NCI-H146 treated with DMSO at 0.1 percent for 48 hours (cell line): ENCODE results near the gene CGNL1.

Experiments used
- DNase-seq: peaks from one replicate; lab custom pipeline; 2025; ENCODE audit not compliant: unreplicated experiment; lab: John Stamatoyannopoulos, UW

CGNL1 gene

DNA sequence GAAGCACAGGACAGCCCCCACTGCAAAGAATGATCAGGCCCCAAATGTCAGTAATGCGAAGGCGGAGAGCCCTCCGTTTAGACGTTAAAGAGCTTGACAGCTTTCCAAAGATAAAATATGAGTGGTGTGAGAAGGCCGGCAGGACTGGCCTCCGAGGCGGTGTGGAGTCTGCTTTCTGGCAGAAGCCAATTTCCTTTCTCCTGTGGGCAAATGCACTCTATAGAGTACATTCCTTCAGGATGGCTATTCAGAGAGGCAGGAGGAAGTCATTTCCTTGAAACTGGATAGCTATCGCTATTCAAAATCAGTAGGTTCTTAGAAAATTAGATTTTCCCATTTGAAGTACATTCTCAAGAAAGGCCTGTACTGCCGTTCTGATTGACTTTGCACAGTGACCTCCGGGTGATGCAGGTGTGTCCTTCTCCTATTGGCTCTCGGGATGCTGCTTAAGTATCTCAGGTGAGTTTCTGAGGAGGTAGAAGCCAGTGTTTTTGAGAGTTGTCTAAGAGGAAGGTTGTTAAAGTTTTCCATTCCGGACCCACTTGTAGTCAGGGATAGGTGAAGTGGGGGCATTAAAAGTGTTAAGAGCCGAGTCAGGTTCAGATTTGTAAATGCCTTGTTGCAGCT lies 142.6 kb downstream of the CGNL1 start:
- DNase-seq: no peak

DNA sequence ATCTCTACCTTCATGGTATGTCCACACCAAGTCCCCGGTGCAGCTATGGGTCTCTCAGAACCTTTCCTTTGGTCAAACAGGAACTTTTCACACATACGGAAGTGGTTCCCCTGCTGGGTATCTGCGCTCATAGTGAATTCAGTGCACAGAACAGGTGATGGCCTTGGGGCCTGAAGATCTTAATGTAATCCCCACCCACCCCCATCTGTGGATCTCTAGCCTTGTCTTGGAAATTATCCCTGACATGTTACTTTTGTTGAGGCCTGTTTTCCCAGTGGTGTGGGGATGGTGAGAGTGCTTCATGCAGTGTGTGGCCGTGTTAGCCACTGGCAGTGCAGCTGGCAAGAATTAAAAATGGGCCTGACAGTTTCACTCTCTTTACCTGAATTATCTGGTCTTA lies 143.5 kb downstream of the CGNL1 start:
- no peak for DNase-seq

DNA sequence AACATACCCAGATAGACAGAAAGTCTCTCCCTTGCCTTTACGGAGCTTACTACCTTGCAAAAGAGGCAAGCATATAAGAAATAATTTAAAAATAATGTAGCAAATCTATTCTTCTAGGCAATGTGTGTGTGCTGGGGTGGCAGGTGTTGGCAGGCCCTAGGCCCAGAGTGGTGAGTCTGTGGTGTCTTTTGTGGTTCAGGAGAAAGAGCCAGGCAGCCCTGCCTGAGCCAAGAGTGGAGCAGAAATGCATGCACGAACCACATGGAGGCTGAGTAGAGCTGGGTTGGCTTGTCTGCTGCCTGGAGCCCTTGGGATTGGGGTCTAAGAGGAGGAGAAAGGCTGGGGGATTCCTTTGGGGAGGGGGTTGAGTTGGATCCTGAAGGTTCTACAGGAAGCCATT lies 145.2 kb downstream of the CGNL1 start:
- DNase-seq: no peak

DNA sequence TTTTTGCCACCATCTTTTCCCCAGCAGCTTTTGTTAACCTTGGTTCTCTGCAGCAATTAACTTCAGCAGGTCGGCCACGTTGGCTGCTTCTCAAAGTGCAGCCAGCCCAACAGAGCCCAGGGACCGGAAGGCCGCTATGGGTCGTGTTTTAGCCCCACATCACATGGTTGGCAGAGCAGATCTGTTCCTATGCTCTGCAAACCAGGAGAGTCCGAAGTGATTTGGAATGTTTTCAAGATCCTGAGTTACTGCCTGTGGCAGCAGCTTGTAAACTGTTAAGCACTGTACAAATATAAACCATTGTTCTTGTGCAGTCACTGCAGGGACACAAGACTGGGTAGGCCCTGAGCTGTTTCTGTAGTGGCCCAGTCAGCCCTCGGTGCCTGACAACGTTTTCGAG lies 145.8 kb downstream of the CGNL1 start:
- DNase-seq: no peak

DNA sequence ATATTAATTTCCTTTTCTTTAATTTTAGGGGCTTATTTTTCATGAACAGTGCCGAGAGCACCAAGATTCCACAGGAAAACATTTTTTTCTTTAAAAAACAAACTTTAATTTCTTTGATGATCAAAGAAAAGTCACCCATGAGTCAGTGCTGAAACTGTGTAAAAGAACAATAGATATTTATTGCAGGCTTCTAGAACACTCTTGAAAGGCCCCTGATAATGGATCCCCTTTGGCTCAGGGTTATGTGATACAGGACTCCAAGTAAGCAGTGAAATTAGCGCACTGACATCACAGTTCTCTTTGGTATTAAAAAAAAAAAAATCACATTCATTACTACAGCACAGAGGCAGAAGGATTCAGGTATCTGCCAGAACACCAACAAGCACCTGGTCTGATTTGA lies 149.3 kb downstream of the CGNL1 start:
- DNase-seq: no peak

DNA sequence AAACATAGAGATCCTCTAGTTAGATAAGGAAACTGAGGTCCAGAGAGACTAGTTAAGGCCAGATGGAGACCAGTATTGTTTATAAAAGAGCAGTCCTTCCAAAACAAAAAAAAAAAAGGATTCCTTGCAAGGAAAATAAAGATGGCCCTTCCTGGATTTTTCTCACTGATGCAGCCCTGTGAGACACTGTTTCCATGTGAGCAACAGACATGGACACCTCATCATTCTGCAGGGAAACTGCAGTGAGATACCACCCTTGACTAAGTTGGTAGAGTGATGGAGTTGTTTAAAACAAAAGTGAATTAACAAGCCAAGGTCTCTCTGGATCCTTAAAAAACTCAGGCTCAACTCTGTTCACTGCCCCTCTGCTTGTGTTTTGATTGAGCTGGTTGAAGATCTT lies 149.8 kb downstream of the CGNL1 start:
- DNase-seq: no peak

DNA sequence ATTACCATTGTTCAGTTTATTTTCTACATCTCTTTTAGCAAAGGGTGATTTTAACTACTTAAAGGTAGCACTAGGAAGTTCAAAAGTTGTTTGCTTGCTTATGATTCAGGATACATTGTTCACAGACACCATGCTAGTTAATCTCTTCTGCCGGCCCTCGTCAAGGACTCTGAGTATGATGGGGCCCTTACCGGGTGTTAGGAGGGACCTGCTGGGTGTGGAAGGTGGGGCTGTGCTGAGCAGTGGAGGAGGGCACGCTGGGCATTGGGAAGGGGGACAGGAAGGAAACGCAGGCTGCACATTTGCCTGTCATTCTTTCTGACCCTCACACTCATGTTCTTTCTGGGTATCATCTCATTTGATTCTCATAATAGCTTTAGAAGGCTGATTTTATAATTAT lies 150.3 kb downstream of the CGNL1 start:
- no peak for DNase-seq

DNA sequence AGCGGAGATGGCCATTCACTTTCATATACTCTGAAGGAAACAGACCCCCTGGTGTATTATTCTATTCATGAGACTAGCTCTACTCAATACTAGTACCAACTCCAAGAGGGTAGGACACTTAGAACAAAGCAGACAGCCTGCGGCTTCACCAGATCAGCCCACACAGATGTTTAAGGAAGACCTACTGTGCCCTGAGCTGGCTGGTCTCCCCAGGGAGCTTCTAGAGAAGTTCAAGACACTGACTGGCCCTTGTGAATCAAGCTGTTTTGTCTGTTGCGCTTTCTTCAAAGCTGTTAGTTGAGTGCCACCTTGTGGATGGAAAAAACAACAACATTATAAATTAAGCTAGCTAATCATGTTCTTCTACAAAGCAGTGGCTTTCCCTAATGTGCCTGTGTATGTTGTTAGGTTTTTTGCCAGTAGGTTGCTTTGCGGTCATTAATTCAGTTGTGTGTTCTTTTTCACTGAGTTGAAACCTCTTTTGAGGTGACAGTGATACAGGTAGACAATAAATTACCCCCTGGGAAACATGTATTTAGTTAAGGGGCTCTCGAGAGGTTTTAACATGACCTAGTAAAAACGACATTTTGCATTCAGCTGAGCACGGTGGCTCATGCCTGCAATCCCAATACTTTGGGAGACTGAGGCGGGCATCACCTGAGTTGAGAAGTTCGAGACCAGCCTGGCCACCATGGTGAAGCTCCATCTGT lies 151.2 kb downstream of the CGNL1 start:
- peak; percentile 40 for DNase-seq

DNA sequence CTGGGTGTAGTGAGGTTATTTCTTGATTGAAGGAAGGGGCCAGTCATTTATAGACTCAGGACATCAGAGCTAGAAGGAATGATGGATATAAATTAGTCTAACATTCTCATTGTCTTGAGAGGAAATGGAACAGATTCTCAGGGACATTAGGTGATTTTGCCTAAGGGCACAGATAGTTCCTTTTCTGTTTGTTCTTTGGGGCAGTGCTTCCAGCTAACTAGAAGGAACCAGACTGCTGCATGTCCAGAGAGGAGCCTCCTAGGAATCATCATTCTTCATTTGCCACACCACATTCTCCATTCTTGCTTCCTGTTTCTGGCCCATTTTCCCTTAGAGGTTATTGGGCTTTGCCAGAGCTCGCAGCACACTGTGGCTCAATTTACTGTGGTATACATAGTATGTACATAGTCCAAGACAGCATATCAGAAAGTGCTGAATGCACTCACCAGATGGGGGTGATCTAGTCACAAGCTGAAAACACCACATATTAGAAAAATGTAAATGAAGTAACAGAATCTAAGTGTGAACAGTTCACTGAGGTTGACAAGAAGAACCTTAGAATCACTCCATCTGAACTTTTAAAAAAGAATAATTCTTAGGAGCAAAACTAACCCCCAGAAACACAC lies 152.7 kb downstream of the CGNL1 start:
- no peak for DNase-seq

DNA sequence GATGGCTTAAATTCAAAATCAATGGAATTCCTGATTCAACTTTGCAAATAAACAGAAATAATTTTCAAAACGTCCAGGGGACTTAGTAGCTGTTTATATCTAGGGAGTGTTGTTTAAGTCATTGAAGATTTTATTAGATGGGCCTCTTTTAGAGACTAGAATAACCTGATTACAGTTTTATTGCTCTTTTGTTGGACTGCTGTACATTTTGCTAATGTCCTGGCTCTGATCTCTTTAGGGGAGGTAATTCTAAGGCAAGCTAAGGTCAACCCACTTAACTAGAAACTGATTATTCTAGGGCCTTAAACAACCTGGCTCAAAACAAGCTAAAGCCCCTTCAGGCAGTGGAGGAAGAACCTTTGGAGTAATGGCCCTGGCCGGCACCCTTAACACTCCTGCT lies 153.4 kb downstream of the CGNL1 start:
- no peak for DNase-seq

DNA sequence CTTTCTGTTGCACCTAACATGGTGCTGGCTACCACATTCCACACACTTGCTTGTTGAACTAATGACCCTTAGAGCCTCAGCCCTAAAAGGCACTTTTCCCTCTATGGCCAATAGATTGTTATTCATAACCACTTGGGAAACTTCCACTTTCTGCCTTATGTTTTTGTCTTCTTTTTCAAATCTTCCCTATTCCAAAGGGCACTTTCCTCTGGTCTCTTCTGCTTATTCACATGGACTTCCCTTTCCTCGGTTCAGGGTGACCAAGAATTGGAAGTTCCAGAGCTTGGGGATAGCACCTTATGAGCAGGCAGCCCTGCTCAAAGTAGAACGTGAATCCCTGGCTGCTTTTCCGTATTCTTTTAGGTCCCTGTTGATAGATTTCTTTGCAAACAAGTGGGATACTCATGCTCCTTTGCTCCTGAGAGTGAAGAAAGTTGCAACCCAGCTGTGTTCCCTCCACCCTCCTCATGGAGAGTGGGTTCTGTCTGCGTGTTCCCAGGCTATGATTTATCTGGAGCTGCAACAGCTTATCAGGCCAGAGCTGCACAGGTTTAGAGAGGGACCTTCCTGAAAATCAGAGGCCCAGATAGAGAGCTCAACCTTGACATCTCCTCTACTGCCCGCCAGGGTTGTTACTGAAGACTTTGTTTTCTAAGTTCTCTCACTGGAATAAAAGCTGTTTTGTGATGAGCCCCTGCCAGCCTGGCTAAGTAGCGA lies 156.6 kb downstream of the CGNL1 start:
- DNase-seq: no peak

DNA sequence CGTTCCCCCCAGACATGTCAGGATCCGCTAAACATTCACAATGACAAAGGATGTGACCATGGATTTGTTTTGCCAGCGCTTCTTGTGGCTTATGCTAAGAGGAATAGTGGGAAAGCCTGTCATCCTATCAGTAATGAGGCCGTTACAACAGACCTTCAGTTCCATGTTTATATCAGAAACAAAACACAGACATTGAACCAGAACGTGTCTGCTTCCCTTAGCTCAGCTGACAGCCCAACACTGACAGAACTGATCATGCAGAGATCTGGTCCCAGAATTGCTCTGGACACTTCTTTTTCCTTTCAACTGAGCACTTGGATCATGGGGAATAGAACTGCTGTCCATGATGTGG lies 157.1 kb downstream of the CGNL1 start:
- no peak for DNase-seq

DNA sequence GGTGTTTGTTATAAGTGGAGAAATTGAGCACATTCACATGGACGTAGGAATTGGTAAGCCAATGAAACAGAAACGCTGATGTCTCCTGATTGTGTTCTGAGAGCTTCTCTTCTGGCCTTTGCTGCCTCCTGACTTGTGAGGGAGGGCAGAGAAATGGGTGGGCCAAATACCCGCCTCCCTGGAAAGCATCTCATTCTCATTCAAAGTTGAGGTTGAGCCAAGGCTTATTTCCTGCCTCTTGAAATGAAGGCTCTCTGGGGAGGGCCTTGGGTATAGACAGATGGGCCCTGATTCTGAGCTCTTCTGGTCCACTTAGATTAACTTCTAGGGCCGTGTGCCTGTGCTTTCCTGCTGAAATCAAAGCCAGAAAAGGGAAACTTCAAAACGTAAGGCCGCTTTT lies 158.0 kb downstream of the CGNL1 start:
- DNase-seq: no peak

DNA sequence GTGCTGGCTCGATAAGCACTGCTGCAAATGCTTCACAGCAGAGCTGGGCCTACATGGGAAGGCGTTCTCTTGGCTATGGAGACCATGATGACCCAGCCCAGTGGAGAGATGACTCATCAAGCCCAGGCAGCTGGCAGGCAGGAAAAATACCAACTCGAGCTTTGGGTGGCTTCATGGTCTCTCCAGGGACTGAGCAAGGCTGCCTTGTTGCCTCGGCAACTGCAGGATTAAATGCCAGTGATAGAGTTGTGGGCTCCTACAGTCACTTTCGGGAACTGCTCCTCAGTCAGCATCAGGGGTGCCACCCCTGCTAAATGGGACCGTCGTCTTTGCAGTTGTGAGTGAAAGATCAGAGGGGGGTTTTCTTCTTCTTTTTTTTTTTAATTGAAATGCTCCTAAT lies 160.8 kb downstream of the CGNL1 start:
- DNase-seq: peak; percentile 28

DNA sequence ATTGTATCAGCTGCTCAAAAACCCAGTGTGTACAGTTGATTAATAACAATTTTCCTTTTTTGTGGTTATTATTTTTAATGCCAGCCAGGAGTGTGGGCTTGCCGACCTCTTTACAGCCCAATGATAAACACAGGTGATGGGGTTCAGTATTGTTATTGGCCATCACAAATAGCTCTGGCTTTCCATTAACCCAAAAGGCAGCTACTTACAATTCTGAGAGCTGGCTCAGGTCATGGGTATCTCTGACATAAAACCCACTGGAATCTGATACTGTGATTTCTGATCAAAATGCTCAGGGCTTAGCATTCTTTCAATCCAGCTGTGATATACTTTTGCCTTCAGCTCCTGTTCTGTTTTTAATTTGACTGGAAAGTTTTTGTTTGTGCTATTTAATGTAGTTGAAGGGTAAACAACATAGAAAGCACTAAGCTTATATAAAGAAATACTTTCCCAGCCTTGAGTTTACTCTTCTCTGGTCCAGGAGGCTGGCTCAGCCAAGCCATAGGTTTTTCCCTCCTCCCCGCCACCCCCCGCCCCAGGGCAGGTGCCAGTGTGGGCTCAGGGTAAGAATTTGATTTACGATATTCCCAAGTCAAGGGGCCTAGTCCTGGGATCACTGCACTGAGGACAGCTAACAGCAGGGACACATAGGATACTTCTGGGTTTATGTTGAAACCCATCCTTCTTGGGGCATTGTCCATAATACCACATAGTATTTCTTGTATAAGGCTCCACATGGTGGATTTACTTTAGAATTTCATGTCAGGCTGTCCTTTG lies 161.4 kb downstream of the CGNL1 start:
- no peak for DNase-seq

DNA sequence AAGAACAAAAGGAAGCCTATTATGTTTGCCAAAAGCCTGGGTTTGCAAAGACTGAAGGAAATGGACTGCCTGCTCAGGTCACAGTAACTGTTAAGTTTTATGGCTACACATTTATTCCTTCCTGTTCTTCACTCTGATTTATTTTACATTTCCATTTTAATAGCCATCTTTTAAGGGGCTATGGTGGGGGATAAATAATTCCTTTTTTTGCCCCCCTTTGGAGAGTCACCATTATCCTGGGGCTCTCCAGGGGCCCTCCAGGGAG lies 161.9 kb downstream of the CGNL1 start:
- no peak for DNase-seq

DNA sequence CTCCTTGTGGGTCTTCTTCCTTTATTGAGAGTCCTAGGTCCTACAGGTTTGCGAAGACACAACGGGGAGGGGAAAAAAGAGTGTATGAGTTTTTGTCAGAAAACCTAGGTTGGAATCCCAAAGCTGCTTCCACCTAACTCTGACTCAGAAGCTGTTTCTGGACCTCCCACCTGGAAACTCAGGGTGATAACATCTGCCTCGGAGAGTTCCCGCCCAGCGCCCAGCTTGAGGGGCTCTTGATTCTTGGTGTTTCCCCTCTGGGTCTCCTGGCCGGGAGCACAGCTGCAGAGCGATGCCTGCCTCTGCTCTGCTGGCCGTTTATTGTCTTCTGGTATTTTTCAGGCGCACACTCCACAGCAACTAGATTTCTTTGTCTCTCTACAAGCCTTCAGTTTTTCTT lies 162.5 kb downstream of the CGNL1 start:
- DNase-seq: no peak

DNA sequence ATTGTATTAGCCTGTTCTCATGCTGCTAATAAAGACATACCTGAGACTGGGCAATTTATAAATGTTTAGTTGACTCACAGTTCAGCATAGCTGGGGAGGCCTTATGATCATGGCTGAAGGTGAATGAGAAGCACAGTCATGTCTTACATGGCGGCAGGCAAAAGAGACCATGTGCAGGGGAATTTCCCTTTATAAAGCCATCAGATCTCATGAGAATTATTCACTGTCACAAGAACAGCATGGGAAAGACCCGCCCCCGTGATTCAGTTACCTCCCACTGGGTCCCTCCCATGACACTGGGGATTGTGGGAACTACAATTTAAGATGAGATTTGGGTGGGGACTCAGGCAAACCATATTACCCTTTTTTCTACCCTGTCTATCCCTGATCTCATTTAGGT lies 163.9 kb downstream of the CGNL1 start:
- DNase-seq: no peak

DNA sequence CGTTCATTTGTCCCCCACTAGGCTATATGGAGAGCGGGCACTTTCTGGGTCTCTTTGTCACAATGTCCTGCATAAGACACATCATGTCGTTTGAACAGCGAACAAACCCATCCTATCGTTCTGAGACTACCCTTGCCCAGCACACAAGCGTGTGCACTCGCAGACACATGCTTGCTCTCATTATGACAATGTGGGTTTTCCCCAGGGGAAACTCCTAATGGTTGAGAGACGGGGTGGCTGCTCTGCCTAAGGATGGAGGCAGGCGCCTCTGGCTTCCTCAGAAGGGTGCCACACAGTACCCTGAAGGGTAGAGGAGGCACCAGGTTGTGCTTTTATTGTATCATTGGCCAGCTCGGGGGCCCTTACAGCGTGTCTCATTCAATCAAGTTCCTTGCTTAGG lies 164.4 kb downstream of the CGNL1 start:
- no peak for DNase-seq

DNA sequence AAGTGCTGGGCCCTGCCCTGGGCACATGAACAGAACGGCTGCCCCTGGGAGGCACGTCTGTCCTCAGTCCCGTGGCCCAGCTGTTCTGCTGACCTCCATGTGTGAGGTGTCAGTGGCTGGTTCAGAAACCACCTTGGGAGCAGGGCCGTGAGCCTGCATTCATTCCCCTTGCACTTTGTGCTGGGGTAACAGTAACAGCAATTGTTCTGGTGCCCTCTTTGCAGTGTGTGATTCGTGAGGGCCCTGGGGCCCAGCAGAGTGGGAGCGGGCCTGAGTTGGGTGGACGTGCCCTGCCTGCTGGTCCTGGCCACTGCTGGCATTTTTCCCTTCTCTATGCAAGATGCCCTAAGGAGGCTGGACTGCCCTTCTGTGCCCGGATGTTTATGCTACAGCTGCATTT lies 165.0 kb downstream of the CGNL1 start:
- no peak for DNase-seq

DNA sequence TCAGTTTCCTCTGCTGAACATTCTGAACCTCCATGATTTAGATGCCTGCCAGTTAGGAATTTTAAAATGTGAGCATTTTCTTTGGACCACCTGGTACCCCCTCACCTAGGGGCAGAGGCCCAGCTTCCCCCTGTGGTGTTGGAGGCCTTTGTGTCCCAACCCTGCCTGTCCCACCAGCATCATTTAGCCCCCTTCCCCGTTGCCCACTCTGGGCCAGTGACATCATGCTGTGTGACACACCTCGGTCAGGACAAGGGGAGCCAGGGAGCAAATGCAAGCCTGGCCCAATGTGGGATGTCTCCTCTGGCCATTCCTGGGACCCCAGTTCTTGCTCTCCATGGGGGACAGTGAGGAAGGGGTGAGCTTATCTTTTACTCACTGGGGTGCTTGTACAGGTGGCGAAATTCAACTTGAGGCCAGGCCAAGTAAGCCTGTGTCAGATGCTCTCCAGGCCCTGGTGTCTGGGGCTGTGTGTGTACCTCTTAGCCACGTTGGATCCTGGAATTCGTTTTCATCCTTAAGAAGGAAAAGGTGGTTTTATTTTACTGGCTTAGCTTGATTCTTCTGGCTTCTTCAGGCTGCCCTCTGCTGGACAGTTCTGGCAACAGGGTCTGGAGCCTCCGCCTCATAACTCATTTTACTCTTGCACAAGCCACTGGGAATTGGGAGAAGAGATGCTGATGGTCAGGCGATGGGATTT lies 165.7 kb downstream of the CGNL1 start:
- DNase-seq: peak; percentile 16
